C4-2B (cell line): ENCODE data around the gene PSMD4.
A peak's percentile ranks its signal among the peaks of the same experiment; 100 is the strongest.

ENCODE experiments used
- H3K27ac ChIP-seq: fragments of 450-650 bp; 2 replicates; pipeline ENCODE4 v1.5.1; 2017
- ZFX ChIP-seq: fragments of 450-650 bp; IDR thresholded peaks from 2 replicates; pipeline ENCODE4 v1.6.1; 2017
- TF ChIP-seq, protein P1 (sequence below): fragments of 450-650 bp; conservative IDR thresholded peaks from 2 replicates; pipeline ENCODE4 v1.5.1; 2017; ENCODE audit warnings: mild to moderate bottlenecking

The PSMD4 gene

GRCh38 chr1:151235235-151235634 is 19.3 kb upstream of the PSMD4 start:
- no peak for TF ChIP-seq ZFX
- no peak overlapping the region for H3K27ac ChIP-seq

GRCh38 chr1:151237678-151238466 is 16.7 kb upstream of the PSMD4 start:
- no peak overlapping the region for H3K27ac ChIP-seq
- TF ChIP-seq ZFX = no peak
- TF ChIP-seq, protein P1, sequence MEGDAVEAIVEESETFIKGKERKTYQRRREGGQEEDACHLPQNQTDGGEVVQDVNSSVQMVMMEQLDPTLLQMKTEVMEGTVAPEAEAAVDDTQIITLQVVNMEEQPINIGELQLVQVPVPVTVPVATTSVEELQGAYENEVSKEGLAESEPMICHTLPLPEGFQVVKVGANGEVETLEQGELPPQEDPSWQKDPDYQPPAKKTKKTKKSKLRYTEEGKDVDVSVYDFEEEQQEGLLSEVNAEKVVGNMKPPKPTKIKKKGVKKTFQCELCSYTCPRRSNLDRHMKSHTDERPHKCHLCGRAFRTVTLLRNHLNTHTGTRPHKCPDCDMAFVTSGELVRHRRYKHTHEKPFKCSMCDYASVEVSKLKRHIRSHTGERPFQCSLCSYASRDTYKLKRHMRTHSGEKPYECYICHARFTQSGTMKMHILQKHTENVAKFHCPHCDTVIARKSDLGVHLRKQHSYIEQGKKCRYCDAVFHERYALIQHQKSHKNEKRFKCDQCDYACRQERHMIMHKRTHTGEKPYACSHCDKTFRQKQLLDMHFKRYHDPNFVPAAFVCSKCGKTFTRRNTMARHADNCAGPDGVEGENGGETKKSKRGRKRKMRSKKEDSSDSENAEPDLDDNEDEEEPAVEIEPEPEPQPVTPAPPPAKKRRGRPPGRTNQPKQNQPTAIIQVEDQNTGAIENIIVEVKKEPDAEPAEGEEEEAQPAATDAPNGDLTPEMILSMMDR = no peak

DNA sequence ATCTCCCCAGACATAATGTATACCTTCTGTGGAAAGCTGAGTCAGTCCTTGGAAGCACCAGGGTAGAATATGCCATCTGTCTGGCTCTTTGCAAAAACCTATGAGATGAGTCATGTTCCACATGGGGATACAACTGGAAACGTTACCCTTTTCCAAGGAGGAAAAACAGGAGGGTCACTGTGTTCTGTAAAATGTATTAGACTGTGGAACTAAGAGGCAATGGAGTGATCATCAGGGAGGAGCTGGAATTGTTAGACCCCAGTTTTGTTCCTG is 16.1 kb upstream of the PSMD4 start:
- no peak overlapping the region for H3K27ac ChIP-seq
- no peak for TF ChIP-seq ZFX
- TF ChIP-seq, protein P1 = no peak

DNA sequence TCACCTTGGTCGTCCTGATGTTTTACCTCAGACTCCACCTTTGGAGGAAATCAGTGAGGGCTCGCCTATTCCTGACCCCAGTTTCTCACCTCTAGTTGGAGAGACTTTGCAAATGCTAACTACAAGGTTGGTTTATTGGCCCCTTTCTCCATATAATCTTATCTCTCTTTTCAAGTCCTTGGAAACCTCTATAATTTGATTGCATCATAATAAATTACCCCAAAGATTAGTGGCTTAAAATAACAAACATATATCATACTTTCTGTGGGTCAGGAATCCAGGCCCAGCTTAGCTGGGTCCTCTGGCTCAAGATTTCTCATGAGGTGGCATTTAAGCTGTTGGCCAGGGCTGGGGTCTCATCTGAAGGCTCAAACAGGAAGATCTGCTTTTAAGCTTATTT is 12.1 kb upstream of the PSMD4 start:
- TF ChIP-seq, protein P1 = no peak
- TF ChIP-seq ZFX = no peak
- no peak overlapping the region for H3K27ac ChIP-seq

GRCh38 chr1:151243683-151244216 is 10.8 kb upstream of the PSMD4 start:
- H3K27ac ChIP-seq = no peak overlapping the region
- TF ChIP-seq ZFX = no peak
- TF ChIP-seq, protein P1 = no peak

DNA sequence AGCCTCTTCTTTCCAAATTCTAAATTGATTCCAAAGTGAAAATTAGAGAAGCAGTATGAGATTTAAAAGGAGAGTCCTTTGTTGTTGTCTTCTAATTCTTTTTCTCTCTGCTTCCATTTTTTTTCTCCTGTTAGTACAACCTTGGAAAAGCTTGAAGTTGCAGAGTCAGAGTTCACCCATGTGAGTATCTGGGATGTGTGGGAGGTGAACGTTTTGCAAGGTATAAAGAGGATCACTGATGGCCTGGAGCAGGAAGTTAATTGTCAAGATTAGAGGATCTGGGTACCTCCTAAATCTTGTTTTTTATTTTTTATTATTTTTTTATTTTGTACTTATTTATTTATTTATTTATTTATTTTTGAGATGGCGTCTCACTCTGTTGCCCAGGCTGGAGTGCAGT is 7.7 kb upstream of the PSMD4 start:
- no peak overlapping the region for H3K27ac ChIP-seq
- TF ChIP-seq ZFX = no peak
- TF ChIP-seq, protein P1 = no peak

GRCh38 chr1:151251656-151252470 is 2.7 kb upstream of the PSMD4 start:
- H3K27ac ChIP-seq = no peak overlapping the region
- TF ChIP-seq ZFX = no peak
- TF ChIP-seq, protein P1 = peak; percentile 94
